Measurements from ENCODE around the gene GMNN.
"Not testable (repeated sequence)": the region's sequence is repeated elsewhere in the genome, so short reads cannot be mapped to it uniquely, and the experiment has no call there.

Gene GMNN

GRCh38 chr6:24774696-24775519 is at the start of gene GMNN:
Gene GMNN, plus strand, starts transcription at chr6:24774937. Its CDS starts 2,310 bp downstream, at chr6:24777247.
- DNase-seq, result peak; percentile 99

GRCh38 chr6:24730653-24731052 is 44.1 kb upstream of the GMNN start:
- not testable (repeated sequence) for DNase-seq

GRCh38 chr6:24731456-24732134 is 43.1 kb upstream of the GMNN start:
- not testable (repeated sequence) for DNase-seq

DNA sequence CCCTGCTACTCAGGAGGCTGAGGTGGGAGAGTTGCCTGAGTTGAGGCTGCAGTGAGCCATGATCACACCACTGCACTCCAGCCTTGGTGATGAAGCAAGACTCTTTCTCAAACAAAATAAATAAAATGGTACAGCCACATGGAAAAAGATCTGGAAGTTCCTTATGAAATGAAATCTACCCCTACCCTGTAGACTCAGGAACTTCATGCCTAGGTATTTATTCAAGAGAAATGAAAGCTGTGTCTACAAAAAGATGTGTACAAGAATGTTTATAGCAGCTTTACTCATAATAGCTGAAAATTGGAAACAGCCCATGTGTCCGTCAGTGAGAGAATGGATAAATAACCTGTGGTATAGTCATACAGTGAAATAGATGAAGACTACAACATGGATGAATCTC is 40.6 kb upstream of the GMNN start:
- DNase-seq, result no peak

DNA sequence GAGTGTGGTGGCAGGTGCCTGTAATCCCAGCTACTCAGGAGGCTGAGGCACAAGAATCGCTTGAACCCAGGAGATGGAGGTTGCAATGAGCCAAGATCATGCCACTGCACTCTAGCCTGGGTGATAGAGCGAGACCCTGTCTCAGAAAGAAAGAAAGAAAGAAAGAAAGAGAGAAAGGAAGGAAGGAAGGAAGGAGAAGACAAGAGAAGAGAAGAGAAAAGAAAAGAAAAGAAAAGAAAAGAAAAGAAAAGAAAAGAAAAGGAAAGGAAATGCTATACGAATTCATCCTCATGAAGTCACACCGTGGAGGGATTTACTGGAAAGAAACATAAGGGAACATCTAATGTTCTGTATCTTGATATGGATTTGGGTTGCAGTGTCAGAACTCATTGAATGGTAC is 40.0 kb upstream of the GMNN start:
- DNase-seq, result not testable (repeated sequence)

DNA sequence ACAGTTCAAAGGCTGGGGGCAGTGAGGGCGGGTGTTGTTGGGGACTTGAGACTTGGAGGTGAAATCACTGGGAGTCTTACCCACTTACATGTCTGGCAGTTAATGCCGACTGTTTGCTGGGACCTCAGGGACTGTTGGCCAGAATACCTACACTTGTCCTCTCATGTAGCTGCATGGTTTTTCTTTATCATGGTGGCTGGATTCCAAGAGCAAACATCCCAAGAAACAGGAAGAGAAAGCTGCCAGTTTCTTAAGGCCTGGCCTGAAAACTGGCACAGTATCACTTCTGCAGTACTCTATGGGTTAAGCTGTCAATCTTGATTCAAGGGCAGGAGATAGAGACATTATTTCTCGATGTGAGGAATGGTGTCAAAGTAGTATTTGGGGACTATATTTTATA is 36.0 kb upstream of the GMNN start:
- peak; percentile 56 for DNase-seq

- DNase-seq, result no peak
These were observed 33.9 kb upstream of the GMNN start for GRCh38 chr6:24740861-24741260.

GRCh38 chr6:24742216-24742738 is 32.5 kb upstream of the GMNN start:
- no peak for DNase-seq

GRCh38 chr6:24743265-24743943 is 31.3 kb upstream of the GMNN start:
- peak; percentile 92 for DNase-seq

DNA sequence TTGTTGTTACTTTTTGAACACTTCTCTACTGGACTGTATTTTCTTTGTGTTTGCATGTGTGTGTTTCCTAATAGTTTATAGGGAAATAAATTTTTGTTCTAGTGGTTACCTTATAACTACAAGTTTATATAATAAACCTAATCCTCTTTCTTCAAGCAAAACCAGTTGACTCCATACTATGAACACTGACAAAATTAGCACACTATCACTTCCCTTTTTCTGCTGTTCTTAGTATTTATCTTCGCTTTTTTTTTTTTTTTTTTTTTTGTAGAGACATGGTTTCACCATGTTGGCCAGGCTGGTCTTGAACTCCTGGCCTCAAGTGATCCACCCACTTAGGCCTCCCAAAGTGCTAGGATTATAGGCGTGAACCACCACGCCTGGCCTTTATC is 30.8 kb upstream of the GMNN start:
- peak; percentile 69 for DNase-seq

DNA sequence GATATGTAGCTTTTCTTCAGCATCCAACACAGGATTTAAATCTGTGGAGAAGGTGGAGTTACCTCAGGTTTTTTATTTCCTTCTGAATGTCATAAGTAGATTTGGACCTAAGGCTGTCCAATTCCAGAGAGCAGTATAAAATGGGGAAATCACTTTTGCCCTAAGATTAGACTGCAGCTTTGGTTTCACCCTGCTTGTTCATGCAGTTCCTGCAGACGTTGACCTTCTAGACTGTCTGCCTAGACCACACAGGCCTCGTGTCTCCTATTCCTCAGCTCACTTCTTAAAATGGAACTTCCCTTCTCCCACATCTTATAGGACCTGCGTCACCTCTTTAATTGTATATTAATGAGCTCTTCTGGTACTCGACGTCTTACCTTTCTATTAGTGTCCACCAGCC is 29.8 kb upstream of the GMNN start:
- DNase-seq, result peak; percentile 85

DNA sequence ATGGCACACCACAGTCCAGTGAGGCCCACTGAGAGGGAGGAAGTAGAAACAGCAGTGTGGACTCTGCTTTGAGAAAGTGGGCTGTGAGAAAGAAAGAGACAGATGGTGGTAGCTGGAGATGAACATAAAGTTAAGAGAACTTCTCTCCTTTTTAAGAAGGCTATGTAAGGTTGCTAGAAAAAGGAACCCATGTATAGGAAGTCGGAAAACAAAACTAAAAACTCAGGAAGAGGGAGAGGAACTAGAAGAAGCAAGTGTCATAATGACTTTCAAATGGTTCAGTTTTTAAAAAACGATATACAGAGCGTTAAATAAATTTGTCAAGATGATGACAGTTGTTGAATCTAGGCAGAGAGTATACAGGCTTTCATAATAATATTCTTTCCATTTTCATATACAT is 25.4 kb upstream of the GMNN start:
- peak; percentile 67 for DNase-seq

GRCh38 chr6:24750878-24751277 is 23.9 kb upstream of the GMNN start:
- not testable (repeated sequence) for DNase-seq

DNA sequence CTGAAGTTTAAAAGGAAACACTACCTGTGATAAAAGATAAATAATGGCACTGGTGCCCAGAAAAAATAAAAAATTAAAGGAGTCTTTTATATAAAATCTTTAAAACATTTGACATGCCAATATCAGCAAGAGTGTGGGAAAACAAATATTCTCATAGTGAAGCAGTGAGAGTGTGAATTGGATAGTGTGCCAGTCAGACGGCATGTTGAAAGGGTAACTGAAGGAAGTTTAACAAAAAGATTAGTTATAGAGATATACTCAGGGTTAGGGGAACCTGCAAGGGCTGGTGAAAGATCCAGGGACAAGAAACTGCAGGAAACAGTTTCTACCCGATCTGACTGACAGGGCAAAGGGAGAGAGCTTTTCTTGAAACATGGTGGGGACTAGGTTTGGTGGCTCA is 22.2 kb upstream of the GMNN start:
- DNase-seq, result no peak

DNA sequence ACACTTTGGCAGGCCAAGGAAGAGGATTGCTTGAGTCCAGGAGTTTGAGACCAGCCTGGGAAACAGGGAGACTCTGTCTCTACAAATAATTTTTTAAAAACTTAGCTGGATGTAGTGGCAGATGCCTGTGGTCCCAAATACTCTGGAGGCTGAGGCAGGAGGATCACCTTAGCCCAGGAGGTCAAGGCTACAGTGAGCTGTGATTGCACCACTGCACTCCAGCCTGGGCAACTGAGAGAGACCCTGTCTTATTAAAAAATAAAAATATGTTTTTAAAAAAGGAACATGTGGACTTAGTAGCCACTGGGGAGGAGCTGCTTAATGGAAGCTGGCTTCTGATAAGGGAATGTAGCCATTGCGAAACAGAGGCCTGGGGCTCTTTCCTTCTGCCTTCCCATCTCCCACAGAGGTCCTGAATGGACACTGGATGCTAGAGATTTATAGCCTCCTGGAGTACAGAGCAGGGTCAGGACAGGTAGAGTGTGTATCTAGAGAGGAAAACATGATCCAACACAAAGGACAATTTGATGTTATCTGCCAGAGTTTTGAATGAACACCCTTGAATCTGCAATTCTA is 21.7 kb upstream of the GMNN start:
- no peak for DNase-seq

DNA sequence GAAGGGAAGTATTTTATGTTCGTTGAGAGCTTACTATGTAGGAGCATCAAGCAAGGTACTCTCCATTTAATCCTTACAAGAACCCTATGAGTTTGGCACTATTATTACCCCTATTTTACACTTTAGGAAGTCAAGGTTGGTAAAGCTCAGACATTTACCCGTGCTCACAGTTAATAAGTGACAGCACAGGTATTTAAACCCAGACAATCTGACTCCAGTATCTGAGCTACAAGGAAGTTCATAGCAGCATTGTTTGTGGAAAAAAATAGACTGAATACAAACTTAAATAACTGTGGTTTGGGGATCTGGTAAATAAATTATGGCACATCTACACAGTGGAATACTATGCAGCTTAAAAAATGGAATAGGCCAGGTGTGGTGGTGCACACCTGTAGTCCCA is 21.2 kb upstream of the GMNN start:
- no peak for DNase-seq

DNA sequence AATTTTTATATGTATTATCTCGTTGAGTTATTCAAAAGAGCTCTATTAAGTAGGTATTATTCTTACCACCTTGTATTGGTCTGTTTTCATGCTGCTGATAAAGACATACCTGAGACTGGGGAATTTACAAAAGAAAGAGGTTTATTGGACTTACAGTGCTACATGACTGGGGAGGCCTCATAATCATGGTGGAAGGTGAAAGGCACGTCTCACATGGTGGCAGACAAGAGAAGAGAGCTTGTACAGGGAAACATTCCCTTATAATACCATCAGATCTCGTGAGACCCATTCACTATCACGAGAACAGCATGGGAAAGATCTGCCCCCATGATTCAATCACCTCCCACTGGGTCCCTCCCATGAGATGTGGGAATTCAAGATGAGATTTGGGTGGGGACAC is 20.4 kb upstream of the GMNN start:
- not testable (repeated sequence) for DNase-seq

DNA sequence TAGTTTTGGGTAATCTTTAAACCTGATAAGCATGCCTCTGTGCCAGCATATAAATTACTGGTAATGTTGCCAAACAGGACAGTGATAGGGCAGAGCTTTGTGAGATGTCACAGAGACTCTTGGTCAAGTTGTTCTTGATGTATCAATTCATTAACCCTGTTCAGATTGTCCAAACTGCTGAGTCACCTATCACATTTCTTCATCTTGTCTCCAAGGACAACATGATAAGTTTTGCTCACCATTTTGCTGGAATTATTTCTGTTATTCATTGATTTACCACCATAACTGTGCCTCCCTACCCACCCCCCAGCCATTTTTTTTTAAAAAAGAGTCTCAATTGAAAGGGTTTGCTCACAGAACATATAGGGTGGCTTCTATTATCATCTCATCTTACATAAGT is 19.5 kb upstream of the GMNN start:
- no peak for DNase-seq

DNA sequence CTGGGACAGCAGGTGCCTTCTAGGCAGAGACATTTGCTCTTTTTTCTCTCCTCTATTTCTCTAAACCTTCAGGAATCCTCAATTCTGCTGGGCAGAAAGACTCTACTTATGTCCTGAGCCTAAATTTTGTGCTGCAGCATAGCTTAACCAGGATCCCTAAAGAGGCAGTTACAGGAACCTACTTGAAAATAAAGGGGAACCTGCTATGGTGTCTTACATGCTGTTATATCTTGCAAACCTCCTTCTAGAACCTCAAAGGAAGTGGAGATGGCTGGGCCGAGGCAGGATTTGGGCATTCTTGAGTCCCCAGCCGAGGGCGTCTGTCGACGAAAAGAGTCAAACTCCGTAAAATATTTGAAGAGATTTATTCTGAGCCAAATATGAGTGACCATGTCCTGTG is 17.1 kb upstream of the GMNN start:
- DNase-seq, result no peak

- no peak for DNase-seq
These were observed 15.0 kb upstream of the GMNN start for GRCh38 chr6:24759718-24760117.

DNA sequence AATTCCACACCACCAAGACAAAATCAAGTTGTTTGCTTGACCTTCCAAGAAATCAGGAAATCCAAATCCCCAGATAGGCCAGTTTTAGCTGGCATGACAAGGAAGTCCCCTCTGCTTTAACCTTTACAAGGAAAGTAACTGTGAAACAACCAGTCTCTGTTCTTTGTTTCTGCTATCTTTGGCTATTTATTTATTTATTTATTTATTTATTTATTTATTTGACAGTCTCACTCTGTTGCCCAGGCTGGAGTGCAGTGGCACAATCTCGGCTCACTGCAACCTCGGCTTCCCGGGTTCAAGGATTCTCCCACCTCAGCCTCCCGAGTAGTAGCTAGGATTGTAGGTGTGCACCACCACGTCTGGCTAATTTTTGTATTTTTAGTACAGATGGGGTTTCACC is 14.5 kb upstream of the GMNN start:
- no peak for DNase-seq

DNA sequence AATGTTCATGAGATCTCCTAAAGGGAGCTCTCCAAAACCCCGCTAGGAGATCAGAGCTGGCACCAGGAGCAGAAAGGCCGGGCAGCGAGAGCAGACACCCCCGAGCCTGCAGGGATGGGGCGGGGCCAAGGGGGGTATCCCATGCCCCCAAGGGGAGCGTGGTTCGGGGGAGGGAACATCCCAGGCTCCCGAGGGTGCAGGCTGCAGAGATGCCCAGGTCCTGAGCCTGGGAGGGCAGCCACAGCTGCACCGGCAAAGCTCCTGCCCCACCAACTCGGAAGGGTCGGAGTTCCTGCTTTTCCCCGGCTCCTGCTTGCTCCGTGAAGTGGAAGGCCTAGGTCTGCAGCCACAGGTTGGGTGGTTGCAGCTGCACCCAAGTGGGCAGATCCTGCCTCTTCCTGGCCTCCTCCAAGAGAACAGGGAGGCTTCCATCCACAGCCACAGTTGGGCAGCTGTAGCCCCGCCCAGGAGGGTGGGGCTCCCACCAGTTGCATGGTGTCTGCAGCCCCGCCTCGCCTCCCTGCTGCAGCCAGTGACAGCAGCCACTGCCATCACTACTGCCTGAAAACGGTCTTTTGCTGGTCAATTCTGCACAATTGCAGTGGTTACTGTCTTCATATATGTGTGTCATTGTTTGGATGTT is 13.4 kb upstream of the GMNN start:
- no peak for DNase-seq

- DNase-seq, result no peak
These were observed 12.9 kb upstream of the GMNN start for GRCh38 chr6:24761851-24762250.

Measured in suppressor macrophage treated with lipopolysaccharide for 4 hours (primary cell).